CD4-positive, alpha-beta T cell (primary cell): ENCODE measurements around the gene SNCAIP. TPM values are rescaled to one million over a fixed set of nuclear protein-coding genes. Genes with fewer than 3 reads are reported as not detected.

ENCODE experiments used
- ATAC-seq: fragments of 200-7000 bp; cut with Tn5 transposase; one replicate; pipeline ENCODE4 v1.10.0; 2022; ENCODE audit warnings: mild to moderate bottlenecking; ENCODE audit not compliant: poor library complexity
- CTCF ChIA-PET: fragments of 350-600 bp; sonication (Branson Sonifier 250); formaldehyde crosslinking; loops from one replicate; lab custom pipeline; 2021; ENCODE audit warnings: antibody characterized with exemption, inconsistent platforms; lab: Charles Lee
- POLR2A ChIA-PET: fragments of 350-600 bp; sonication (Branson Sonifier 250); formaldehyde crosslinking; loops from one replicate; lab custom pipeline; 2021; ENCODE audit warnings: antibody characterized with exemption, inconsistent platforms; lab: Charles Lee
- DNase-seq, 14 experiments: peaks; one replicate each; pipeline ENCODE4 v3.0.0-alpha.2; 2013 to 2020; ENCODE audit warnings: mixed read lengths in 2 of 14
- H3K27ac ChIP-seq, 2 donors: one replicate each; pipeline versions ENCODE4 v1.5.1 to v1.7.0; 2013; ENCODE audit warnings: low read length in 2 of 2, low read depth in 1 of 2, mild to moderate bottlenecking in 1 of 2
- H3K27me3 ChIP-seq, 2 experiments: 1 replicate in 1 of 2; 2 replicates in 1 of 2; pipeline versions ENCODE4 v1.6.1 to v1.7.0; 2013; ENCODE audit warnings: low read length in 2 of 2, control low read depth in 1 of 2, mild to moderate bottlenecking in 1 of 2, moderate library complexity in 1 of 2; ENCODE audit not compliant: insufficient read depth in 2 of 2, control insufficient read depth in 1 of 2
- H3K36me3 ChIP-seq: one replicate; pipeline ENCODE4 v1.6.1; 2013; ENCODE audit warnings: low read length, control low read depth; ENCODE audit not compliant: insufficient read depth
- H3K4me1 ChIP-seq: one replicate; pipeline ENCODE4 v1.6.1; 2013; ENCODE audit warnings: low read length, control low read depth; ENCODE audit not compliant: insufficient read depth
- H3K4me3 ChIP-seq: one replicate; pipeline ENCODE4 v1.5.1; 2013; ENCODE audit warnings: mild to moderate bottlenecking, low read length, moderate library complexity
- H3K9me3 ChIP-seq, 2 experiments: 1 replicate in 1 of 2; 2 replicates in 1 of 2; pipeline versions ENCODE4 v1.6.1 to v1.7.0; 2013; ENCODE audit warnings: low read length in 2 of 2, mild to moderate bottlenecking in 2 of 2, control low read depth in 1 of 2, moderate library complexity in 1 of 2; ENCODE audit not compliant: control insufficient read depth in 1 of 2, insufficient read depth in 1 of 2
- H3K27ac Mint-ChIP-seq: one replicate; pipeline ENCODE4 v1.8.0; 2020; ENCODE audit warnings: mixed read lengths
- H3K27me3 Mint-ChIP-seq: one replicate; pipeline ENCODE4 v1.8.0; 2021; ENCODE audit warnings: mixed read lengths
- H3K36me3 Mint-ChIP-seq: one replicate; pipeline ENCODE4 v1.8.0; 2021; ENCODE audit warnings: low read depth, mixed read lengths
- H3K4me1 Mint-ChIP-seq: one replicate; pipeline ENCODE4 v1.8.0; 2021; ENCODE audit warnings: low read depth, mixed read lengths
- H3K4me3 Mint-ChIP-seq: one replicate; pipeline ENCODE4 v1.8.0; 2020; ENCODE audit warnings: mild to moderate bottlenecking, mixed read lengths
- H3K9me3 Mint-ChIP-seq: one replicate; pipeline ENCODE4 v1.8.0; 2020; ENCODE audit warnings: mixed read lengths
- intact Hi-C, 2 experiments: fragments of 100-400 bp; cut with DNase I in 1 of 2; cut with micrococcal nuclease in 1 of 2; formaldehyde crosslinking; loops; one replicate each; pipeline versions ENCODE4 v1.15.1 to v1.9.0; 2023 to 2025; cut with DNase I, micrococcal nuclease
- total RNA-seq, 174 experiments: library from RNA in 2 of 174; stranded (reverse) in 2 of 174; gene quantifications; one replicate each; pipeline ENCODE4 v1.2.3 and lab custom pipeline; 2021 to 2026
- TF ChIP-seq, protein P1 (sequence below): fragments of 200-600 bp; IDR thresholded peaks from one replicate; pipeline ENCODE4 v1.8.0; 2022; ENCODE audit warnings: antibody characterized with exemption, mild to moderate bottlenecking

Gene SNCAIP
- total RNA-seq, 2 experiments from 2014 or later: not detected

DNA sequence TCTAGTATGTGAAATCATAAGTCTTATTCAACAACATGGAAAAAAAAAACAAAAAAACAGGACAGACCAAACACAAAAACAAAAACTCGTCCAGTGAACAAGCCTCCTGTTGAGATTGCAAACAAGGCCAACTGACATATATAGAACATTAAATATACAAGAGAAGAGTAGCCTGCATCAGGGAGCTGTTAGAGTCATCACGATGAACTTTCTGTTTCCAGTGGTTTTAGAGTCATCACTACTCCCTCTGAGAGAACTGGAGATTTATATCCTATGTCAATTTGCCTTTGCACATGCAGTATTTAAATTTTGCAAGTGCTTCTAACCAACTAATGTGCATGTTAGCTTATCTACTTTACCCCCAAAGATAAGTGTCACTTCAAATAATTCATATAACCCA, 9.9 kb downstream of the SNCAIP start:
- DNase-seq: no peak
- Mint-ChIP-seq H3K9me3 (peaks cover 4% of the 10 kb centered on the region), H3K4me3 (no peak overlapping the region), H3K36me3 (no peaks in the 10 kb centered on the region), H3K27ac (no peak overlapping the region), H3K27me3 (peaks cover 4% of the 10 kb centered on the region), H3K4me1 (no peaks in the 10 kb centered on the region)
- no peak for ATAC-seq
- TF ChIP-seq, protein P1, sequence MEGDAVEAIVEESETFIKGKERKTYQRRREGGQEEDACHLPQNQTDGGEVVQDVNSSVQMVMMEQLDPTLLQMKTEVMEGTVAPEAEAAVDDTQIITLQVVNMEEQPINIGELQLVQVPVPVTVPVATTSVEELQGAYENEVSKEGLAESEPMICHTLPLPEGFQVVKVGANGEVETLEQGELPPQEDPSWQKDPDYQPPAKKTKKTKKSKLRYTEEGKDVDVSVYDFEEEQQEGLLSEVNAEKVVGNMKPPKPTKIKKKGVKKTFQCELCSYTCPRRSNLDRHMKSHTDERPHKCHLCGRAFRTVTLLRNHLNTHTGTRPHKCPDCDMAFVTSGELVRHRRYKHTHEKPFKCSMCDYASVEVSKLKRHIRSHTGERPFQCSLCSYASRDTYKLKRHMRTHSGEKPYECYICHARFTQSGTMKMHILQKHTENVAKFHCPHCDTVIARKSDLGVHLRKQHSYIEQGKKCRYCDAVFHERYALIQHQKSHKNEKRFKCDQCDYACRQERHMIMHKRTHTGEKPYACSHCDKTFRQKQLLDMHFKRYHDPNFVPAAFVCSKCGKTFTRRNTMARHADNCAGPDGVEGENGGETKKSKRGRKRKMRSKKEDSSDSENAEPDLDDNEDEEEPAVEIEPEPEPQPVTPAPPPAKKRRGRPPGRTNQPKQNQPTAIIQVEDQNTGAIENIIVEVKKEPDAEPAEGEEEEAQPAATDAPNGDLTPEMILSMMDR: no peak
- no peaks in the 10 kb centered on the region for H3K9me3 ChIP-seq
- H3K36me3 ChIP-seq: no peaks in the 10 kb centered on the region
- H3K4me3 ChIP-seq: no peak overlapping the region
- intact Hi-C loops: no loop called here
- no peaks in the 10 kb centered on the region for H3K4me1 ChIP-seq
- ChIA-PET POLR2A (no interaction called here), CTCF (no interaction called here)
- H3K27me3 ChIP-seq: no peaks in the 10 kb centered on the region
- H3K27ac ChIP-seq: no peak overlapping the region

DNA sequence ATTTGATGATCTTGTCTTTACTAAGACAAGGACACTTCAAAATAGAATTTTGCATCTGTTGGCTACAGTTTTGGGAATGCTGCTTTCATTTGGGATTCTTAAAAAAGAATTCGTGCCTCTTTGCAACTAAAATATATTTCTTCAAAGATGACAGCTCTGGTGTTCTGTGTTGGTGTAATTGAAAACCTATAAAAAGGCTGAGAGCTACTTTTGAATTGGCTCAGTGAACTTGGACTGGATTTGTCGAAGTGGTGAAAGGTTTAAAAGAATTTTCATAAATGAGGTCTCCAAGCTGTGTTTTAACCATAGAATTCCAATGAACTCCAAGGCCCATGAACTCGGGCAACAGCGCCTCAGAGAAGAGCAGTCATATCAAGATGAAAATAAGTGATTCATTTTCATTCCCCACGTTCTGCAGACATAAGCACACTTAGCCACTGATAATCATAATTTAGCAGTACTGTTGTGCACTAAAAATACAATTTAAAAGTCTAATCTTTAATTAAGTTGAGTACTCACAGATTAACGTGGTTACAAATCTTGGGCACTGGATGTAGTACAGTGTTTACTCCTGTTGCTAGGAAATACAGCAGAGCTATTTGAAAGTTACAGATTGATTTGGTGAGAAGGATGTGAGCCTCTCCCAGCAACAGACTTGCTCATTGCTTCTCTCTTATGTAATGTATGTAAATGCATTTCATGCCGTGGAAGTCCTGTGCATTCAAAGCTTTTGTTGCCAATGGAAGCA, 10.9 kb downstream of the SNCAIP start:
- H3K4me1 ChIP-seq: no peaks in the 10 kb centered on the region
- H3K36me3 Mint-ChIP-seq: no peaks in the 10 kb centered on the region
- no peak overlapping the region for H3K27ac ChIP-seq
- no peaks in the 10 kb centered on the region for H3K27me3 ChIP-seq
- H3K36me3 ChIP-seq: no peaks in the 10 kb centered on the region
- H3K9me3 Mint-ChIP-seq: peaks cover 4% of the 10 kb centered on the region
- no peak for DNase-seq
- no peak overlapping the region for H3K27ac Mint-ChIP-seq
- no peaks in the 10 kb centered on the region for H3K9me3 ChIP-seq
- ChIA-PET CTCF (no interaction called here), POLR2A (no interaction called here)
- intact Hi-C loops: loop anchor here in 1 of 2 experiments (1.0 kb wide), 1 partner anchor 12 kb away; no protein-coding TSS in a partner anchor
- H3K4me3 ChIP-seq: no peak overlapping the region
- H3K4me3 Mint-ChIP-seq: no peak overlapping the region
- no peaks in the 10 kb centered on the region for H3K4me1 Mint-ChIP-seq
- no peak for ATAC-seq
- TF ChIP-seq, protein P1: no peak
- H3K27me3 Mint-ChIP-seq: peaks cover 4% of the 10 kb centered on the region

DNA sequence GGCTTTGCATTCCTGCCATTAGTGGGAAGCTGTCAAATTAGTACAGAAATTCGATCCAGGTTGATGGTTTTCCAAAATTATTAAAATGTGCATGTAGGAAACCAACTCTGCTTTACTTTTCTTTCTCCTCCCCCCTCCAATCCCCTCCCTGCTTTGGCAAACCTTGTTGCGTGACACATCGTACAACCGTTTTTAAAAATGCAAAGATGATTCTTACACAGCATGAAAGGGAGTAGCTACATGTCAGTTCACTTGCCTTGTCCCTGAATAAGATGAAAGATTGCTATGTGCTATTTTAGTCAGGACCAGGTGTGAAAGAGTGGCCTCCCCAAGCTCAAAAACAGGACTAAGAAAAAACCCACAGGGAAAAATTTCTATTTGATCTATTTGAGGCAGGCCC, 11.7 kb downstream of the SNCAIP start:
- H3K4me1 ChIP-seq: no peaks in the 10 kb centered on the region
- no peaks in the 10 kb centered on the region for H3K27me3 ChIP-seq
- H3K9me3 Mint-ChIP-seq: peaks cover 4% of the 10 kb centered on the region
- no peaks in the 10 kb centered on the region for H3K36me3 ChIP-seq
- H3K27ac Mint-ChIP-seq: no peak overlapping the region
- ATAC-seq (no peak), DNase-seq (no peak)
- no peaks in the 10 kb centered on the region for H3K9me3 ChIP-seq
- H3K36me3 Mint-ChIP-seq: no peaks in the 10 kb centered on the region
- no peak overlapping the region for H3K27ac ChIP-seq
- intact Hi-C loops: loop anchor here in 1 of 2 experiments (1.0 kb wide), 1 partner anchor 12 kb away; no protein-coding TSS in a partner anchor
- CTCF ChIA-PET: no interaction called here
- H3K4me1 Mint-ChIP-seq: no peaks in the 10 kb centered on the region
- peaks cover 4% of the 10 kb centered on the region for H3K27me3 Mint-ChIP-seq
- no peak overlapping the region for H3K4me3 Mint-ChIP-seq
- TF ChIP-seq, protein P1: no peak
- H3K4me3 ChIP-seq: no peak overlapping the region
- POLR2A ChIA-PET: no interaction called here
